HG03432 (cell line): ENCODE measurements around the gene OR4E2.
A peak's percentile ranks its signal among the peaks of the same experiment; 100 is the strongest.
"Not testable (repeated sequence)": the region's sequence is repeated elsewhere in the genome, so short reads cannot be mapped to it uniquely, and the experiment has no call there.

Experiments used
- ATAC-seq: cut with Tn5 transposase; IDR thresholded peaks from one replicate; pipeline ENCODE4 v1.9.1; 2021; ENCODE audit warnings: mild to moderate bottlenecking, moderate library complexity; ENCODE audit not compliant: unreplicated experiment

OR4E2 gene

DNA sequence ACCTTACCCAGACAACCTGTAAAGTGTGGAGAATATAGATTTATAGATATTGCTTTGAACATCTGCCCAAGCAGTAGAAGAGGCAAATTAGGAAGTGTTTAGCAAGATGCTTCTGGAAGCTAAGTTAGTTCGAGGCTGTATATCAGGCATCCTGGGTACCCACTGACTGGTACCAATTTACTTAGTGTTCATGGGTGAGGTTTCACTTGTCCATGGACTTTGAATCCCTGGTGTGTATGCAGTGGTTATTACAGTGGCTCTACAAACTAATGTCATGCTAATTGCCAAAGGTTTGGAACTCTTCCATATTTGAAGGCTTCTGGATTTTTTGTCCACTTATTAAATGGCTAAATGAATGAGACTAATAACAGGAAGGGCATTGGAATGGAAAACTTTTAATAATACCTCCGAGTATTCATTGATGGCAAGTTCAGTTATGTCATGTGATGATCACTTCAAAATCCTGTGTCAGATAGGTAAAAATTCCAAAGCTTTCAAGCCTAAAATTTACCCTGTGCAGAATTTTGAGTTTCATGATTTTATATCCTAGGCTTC, at the start of gene OR4E2:
TSS of gene OR4E2 (plus strand) at position 505 of the 555 bp plus-strand sequence. CDS start 11,248 bp downstream, outside the sequence.
- no peak for ATAC-seq

- peak; percentile 49 for ATAC-seq
Observed at GRCh38 chr14:21612324-21612723, 41.3 kb upstream of the OR4E2 start.

DNA sequence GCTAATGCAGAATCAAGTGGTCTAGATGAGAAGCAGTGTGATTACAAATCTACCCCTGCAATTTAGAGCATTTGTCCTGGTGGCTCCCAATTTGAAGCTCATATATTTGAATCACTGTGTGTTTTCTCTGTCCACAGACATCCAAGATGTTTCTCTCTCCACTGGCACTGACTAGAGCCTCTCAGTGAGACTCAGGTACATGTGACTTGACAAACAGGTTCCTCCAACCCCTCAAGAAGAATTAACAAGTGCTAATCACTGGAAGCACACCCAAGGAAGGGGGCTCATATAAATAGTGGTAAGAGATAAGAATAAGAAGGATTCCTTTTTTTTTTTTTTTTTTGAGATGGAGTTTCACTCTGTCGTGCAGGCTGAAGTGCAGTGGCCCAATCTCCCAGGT, 39.4 kb upstream of the OR4E2 start:
- ATAC-seq: no peak

DNA sequence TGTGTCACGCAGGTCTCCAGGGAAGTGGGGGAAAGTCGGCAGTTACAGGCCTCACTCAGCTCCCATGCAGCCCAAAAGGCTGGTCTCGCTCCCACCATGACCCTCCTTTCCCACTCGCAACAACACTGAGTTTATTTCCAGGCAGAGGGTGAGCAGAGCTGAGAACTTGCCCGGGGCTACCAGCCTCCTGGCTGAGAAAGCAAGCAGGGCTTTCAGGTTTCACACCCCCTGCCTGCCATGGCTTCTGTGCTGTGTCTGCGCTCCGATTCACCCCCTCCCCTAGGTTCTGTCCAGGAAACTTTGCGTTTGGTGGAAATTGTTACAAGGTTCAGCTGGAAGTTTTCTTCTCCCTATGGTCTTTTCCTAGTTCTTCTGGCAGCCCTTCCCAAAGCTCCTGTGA, 36.0 kb upstream of the OR4E2 start:
- ATAC-seq: no peak

DNA sequence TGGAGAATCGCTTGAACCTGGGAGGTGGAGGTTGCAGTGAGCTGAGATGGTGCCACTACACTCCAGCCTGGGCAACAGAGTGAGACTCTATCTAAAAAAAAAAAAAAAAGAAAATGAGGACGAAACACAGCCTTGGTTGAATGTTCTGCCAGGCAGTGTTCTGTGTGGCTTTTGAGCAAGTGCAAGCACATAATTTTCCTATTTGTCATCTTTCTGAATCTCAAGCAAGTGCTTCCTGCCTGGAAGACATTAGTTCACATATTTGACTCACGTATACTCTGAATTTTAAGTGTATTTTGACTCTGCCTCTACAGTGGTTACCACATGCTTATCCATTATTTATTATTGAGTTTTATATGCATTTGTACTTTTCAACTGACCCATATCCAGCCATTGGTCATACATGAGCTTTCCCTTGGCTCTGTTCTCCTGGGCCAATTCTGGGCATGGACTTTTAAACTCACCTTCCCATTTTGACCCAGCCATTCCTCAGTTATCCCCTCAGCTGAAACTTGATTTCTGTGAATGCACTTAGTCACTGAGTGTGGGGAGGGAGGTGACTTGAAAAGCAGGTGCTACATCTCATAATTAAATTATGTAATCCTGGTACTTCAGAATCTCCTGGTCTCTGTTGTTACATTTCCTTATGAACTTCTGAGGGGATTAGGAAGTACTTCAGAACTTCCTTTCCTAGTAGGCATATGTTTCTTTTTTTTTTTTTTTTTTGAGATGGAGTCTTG, 27.0 kb upstream of the OR4E2 start:
- ATAC-seq: no peak

- not testable (repeated sequence) for ATAC-seq
Observed at GRCh38 chr14:21630503-21630902, 23.1 kb upstream of the OR4E2 start.

GRCh38 chr14:21631084-21631483, 22.6 kb upstream of the OR4E2 start:
- ATAC-seq: no peak

DNA sequence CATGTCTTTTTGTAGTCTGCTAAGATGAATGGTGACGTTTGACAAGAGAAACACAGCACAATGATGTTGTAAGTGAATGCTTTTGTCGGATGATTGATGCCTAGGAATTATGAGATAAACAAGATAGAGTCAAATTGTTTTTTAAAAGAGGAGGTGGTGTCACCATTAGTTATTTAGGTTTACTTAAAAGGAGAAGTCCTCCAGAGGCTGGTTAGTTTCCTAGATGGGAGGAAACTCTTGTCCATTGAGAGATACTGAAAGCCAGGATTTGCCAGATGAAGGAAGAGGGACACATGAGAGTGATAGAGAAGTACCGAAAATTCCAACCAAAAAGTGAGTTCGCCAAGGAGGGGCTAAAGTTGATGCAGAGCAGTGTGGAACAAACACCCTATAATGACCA, 18.8 kb upstream of the OR4E2 start, which contains the start of gene OR10G2:
TSS of gene OR10G2 (minus strand) at position 101 of the 400 bp plus-strand sequence. CDS start at position 3, 98 bp downstream.
- no peak for ATAC-seq

DNA sequence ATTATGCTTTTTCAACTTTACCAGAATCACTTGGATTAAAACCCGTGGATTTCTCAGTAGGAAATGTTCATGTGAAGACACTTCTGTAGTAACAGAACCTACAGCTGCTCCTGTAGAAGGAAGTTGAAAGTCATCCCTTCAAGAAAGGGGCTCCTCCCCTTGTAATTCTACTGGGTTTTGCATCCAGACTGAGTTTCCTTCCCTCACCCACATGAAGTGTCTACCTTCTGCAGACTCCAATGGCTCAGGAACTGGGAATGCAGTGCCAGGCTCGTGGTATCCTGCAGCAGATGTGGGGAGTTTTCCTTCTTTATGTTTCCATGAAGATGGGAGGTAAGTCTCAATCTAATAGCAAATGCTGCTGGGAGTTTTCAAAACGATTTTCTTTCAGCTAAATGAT, 11.0 kb upstream of the OR4E2 start:
- ATAC-seq: no peak

- ATAC-seq: no peak
Observed at GRCh38 chr14:21643407-21643806, 10.2 kb upstream of the OR4E2 start.

DNA sequence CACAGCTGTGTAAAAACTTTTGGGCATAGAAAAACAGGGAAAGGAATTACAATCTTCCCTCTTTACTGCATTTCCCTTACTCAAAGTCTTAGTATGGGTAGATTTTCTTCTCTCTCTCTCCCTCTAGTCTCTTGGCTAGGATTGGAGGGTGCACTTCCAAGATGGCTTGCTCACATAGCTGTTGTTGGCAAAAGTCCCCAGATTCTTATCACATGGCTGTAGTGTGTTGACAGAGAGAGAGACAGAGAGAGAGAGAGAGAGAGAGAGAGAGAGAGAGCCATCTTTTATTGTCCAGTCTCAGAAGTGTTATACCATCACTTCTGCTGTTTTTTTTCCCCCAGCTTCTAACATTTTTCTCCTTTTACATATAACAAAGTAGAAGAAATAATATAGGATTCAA, 6.3 kb upstream of the OR4E2 start:
- ATAC-seq: no peak

GRCh38 chr14:21652209-21652808, 1.3 kb upstream of the OR4E2 start:
- ATAC-seq: no peak

DNA sequence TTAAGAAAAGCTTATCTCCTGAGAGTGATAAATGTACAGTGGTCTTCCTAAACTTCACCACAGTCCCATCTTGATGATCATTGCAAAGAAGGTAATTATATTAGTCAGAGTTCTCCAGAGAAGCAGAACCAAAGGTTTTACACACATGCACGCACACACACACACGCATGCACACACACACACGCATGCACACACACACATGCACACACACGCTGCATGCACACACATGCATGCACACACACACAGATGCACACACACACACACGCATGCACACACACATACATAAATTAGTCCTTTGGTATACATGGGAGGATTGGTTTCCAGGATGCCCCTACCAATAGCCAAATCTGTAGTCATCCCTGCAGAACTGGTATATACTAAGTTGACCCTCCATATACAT, 580 bp downstream of the OR4E2 start:
- no peak for ATAC-seq

GRCh38 chr14:21656980-21657379, 3.3 kb downstream of the OR4E2 start:
- no peak for ATAC-seq

DNA sequence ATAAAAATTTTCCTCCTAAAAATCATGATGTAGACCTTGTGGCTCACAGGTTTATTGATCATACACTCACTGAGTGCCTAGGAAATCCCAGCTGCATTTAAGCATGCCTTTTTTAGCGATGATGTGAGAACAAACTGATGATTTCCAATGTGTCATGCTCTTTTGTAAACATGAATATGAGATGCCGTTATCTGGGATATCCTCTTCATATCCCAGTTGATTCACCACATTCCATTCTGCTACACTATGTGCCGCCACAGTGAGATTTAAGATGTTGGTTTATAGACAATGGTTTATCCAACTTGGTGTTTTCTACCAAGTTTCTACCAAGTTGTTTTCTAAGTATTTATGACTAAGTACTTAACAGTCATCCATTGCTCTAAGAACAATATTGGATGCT, 14.7 kb downstream of the OR4E2 start:
- no peak for ATAC-seq

GRCh38 chr14:21669284-21669683, 15.6 kb downstream of the OR4E2 start:
- no peak for ATAC-seq

- no peak for ATAC-seq
Observed at GRCh38 chr14:21671371-21671770, 17.7 kb downstream of the OR4E2 start.

GRCh38 chr14:21672116-21672515, 18.5 kb downstream of the OR4E2 start:
- no peak for ATAC-seq

- ATAC-seq: no peak
Observed at GRCh38 chr14:21673718-21674117, 20.1 kb downstream of the OR4E2 start, which contains the start of gene OR4E1. Gene OR4E1 (minus strand): TSS chr14:21673818. CDS start chr14:21670935, 2,883 bp downstream.

DNA sequence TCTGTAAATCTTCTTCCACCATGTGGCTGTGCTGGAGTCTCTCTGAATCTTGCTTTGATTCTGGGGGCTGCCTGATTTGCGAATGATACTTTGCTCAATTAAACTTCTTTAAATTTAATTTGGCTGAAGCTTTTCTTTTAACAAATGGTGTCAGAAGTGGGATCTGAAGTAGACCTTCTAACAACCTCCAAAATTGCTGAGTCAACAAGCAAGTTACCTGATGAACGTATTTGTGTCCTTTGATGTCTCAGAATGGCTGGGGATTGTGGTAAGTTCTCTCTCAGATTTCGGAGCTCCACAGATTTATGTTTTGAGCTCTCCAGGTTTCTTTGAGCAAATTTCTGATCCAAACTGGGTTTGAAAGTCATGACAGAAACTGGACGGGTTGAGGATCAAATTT, 21.9 kb downstream of the OR4E2 start:
- ATAC-seq: no peak

- ATAC-seq: no peak
Observed at GRCh38 chr14:21680072-21680471, 26.4 kb downstream of the OR4E2 start.

DNA sequence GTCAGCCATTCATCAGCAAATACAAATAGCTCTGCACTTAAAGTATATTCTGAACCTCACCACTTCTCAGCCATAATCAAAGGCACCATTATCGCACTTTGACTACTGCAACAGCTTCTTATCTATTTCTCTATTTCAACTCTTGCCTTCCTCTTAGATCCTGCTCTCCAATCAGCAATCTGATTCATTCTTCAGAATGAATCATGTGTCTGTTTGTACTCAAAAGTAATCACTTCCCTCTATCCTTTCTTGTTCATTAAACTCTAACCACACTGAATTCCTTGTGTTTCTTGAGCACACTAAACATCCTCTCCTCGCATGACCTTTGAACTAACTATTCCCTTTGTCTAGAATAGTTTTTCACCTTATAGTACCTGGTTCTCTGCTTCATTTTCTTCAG, 32.8 kb downstream of the OR4E2 start:
- ATAC-seq: no peak
